Activated CD4-positive, alpha-beta T cell treated with anti-CD3 and anti-CD28 coated beads, Interleukin-2, amount 50 U/mL, for 1 hour (primary cell): ENCODE results near the gene EXOSC7.

Source experiments
- DNase-seq: peaks from one replicate; pipeline ENCODE4 v3.0.0-alpha.2; 2020

Gene EXOSC7

DNA sequence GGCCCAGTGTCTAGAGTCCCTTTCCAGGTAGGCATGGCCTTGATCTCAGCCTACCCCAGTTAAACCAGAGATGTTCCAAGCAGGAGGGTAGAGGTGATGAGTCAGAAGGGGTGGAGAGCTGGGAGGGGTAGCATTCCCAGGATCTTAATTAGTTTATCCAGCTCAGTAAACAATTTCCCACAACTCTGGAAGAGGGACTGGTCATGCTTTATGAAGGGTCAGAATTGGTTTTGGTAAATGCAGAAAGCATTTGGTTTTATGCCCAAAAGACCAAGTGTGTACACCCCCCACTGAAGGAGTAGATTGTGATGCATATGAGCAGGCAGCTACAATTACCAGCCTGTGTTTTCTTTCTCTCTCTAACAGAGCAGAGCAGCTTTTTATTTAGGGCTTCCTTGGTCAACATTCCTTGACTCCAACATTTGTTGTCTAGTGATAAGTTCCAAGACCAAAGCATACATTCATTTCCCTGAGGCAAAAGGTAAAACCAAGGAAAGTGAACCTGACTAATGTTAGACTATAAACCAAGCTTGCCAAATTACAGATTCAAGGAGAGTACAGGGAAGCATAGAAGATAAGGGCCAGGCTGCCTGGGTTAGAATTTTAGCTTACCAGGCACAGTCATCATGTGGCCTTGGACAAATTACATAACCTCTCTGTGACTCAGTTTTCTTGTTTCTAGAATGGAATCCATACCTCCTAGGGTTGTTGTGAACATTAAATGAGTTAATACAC, 17.6 kb downstream of the EXOSC7 start:
- no peak for DNase-seq

DNA sequence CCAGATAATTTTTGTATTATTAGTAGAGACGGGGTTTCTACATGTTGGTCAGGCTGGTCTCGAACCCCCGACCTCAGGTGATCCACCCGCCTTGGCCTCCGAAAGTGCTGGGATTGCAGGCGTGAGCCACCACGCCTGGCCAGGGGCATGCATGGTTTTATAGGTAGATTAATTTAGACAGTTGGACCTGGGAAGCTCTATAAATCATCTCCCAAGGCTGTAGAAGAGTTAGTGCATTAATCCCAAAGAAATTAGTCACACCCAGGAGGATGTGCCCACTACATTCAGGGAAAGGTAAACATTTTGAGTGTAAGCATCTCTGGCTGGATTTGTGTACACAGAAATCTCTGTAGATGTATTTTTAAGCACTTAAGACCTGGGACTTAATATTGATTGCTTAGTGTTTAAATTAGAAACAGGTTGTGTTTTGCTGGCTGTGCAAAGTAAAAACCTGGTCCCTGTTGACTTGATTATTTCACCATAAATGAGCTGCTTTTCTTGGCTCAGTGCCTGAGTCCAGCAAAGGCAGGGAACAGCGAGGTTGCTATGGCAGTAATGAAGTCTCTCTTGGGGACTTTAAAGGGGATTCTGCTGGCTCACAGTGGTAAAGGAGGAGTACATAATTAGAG, 19.2 kb downstream of the EXOSC7 start:
- no peak for DNase-seq

DNA sequence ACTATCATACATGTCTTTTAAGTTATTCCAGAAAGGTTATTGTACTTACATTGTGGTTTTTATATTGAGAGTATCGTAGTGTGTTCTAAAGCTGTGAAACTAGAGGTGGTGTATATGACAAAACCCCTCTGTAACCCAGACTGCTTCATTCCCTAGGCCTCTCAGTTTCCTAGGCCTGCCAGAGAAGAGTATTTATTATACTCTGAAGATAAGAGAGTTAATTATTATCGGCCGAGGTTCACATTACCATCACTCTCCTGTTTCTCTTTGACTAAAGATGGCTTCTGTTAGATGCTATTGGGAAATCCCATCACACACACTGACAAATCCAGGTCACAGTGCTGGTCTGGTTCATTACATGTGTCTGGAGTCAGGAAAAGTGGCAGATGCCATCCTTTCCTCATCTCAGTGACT, 20.5 kb downstream of the EXOSC7 start:
- no peak for DNase-seq

DNA sequence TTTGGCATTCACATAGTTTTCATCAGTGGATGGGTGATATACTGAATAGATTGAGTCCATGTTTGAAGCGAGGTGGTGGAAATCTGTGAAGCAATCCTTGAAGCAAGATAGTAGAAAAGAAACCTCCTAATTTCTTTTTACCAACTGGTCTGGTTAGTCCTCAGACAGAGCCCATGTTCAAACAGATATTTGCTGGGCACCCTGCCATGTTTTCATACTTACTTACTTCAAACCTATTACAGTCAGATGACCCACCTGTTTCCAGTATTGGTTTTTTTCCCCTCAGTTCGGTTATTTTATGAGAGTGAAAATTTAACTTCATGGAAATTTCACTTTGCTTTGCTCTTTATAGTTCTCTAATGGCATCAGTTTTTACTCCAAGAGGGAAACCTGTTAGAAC, 23.7 kb downstream of the EXOSC7 start:
- DNase-seq: no peak

DNA sequence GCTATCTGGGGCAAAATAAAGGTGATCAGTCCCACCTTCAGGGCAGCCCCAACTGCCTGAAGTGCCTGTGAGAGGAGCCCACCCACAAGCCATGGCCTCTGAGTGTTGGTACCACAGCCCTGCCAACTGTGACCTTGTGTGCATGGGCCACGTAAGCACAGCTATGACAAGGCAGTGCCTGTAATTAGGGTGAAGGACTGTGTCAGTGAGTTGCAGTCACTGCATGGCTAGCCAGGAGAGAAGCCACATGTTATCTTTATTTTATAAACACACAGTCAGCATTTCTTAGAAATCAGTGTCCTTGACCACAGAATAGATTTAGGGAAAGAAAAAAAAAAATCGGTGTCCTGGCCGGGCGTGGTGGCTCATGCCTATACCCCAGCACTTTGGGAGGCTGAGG, 24.8 kb downstream of the EXOSC7 start:
- DNase-seq: no peak

DNA sequence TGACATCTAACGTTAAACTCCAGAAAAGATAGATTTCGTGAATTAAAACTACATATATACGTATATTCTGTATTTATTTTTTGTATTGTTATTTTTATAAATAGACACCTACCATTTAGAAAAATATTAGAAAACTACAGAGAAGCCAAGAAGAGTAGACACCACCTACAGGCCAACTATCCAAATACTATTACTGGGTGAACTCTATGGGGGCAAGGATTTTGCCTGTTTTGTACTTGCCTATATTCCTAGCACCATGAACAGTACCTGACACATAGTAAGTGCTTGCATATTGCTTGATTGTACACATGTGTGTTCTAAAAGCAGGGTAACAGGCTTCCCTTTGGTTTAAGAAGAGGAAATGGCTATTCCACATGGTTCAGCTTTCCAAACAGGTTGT, 25.7 kb downstream of the EXOSC7 start:
- no peak for DNase-seq

DNA sequence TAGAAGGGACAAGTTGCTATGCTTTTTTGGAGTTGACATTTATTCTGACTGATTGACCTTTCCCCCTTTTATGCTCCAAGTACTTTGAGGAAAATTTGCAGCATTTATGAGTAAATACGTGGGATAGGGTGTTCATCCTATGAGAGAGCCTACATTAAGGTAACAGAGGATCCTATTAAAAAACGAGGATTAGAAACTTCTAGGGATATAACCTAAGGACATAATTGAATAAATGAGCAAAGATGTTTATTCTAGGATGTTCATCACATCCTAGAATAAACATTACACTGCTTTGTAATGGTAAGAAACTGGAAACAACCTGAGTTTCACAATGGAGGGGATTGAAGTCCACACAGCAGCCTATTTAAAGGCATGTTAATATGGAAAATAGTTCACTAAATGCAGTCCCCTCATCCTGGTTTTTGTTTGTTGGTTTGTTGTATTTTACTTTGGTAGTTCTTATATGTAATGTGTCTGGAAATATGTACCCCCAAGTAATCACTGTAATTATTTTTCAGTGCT, 26.2 kb downstream of the EXOSC7 start:
- DNase-seq: no peak

DNA sequence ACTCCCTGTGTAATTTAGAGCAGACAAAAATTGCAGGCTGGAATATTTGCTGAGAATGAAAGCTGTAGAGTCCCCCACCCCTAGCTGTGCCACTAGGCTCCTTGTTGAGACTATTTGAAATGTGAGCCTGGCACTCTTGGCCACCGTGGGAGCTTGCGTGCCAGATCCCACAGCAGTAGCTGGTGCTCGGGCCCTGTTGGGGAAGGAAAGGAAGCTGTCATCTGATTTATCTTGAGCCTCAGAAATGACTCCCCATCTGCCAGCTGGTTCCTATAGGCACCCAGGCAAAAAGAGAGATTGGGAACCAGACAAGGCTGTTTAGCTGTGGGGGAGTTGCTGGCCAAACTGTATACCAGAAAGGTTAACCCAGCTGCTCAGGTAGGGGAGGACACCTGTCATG, 26.7 kb downstream of the EXOSC7 start:
- DNase-seq: no peak

DNA sequence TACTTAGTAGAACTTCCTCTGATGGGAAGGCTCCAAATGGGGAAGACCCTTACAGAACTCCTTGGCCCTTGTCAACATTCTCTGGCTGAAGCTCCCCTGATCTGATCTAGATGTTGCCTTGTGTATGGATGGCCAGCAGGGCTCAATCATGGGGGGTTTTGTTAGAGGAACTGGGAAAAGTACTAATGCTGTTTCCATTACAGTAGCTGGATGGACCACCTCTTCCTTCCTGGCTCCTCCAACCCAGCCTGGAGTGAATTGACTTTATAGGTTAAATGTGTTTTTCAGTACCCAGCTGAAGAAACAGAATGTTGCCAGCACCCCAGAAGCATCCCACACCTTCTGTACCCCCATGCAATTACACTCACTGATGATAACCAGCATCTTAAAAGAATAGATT, 27.4 kb downstream of the EXOSC7 start:
- no peak for DNase-seq

DNA sequence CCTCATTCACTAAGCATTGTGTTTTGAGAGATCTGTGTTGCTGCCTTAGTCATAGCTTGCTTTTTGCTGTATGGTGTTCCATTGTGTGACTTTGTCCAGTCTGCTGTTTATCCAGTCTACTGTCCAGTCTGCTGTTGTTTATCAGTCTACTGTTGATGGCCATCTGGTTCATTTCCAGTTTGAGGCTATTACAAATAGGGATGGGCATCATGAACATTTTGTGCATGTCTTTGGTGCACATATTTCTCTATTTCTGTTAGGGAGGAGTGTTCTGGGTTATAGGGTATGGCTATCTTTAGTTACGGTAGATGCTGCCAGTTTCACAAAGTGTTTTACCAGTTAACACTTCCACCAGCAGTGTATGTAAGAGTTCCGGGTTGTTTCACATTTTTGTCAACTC, 27.8 kb downstream of the EXOSC7 start:
- DNase-seq: no peak

DNA sequence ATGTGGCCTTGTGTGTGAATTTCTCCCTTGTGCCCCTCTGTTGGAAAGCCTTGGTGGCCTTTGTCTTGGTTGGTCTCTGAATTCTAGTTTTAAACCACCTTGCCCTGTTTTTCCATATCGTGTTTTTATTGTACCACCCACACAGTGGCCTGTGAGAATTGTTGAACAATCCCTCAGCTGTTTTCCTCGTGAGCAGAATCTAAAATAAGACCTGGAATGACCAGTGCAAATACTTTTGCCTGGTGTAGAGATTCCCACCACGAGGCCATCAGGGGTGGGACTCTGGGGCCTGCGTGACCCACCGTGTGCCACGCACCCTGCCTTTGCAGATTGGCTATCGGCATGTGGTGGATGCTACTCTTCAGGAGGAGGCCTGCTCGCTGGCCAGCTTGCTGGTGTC, 31.0 kb downstream of the EXOSC7 start:
- no peak for DNase-seq

DNA sequence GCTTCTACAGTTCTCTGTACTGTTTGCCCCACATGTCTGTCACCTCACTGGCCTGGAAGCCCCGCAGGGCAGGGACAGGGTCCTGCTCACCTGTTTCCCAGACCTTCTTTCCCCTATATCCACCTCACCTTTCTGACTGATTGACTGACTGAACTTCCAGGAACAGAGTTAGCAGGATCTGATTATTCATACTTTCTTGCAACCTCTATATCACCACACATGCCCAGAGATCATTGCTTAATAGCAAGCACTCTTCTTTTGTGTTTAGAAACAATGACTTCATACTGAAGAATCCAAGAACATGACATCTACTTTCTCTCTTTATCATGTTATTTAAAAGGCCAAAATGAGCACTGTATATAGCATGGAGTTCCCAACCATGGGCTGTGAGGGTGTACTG, 32.1 kb downstream of the EXOSC7 start:
- no peak for DNase-seq

DNA sequence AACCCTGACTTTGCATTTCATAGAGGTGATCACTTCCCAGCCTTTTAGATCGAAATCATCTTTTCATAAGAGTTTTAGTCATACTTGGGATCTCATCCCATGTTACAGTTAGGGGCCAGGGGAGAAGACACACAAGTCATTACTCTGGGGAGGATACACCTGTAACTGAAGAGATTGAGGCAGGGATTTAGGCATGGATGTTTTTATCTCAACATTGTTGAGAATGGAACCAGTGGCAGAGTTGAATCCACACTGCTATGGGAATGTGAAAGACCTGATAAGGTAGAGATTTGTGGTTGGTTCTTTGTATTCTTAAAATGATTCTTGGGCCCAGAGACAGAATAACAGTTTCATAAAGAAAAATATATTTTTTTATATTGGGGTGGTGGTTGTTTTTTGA, 33.8 kb downstream of the EXOSC7 start:
- DNase-seq: no peak

DNA sequence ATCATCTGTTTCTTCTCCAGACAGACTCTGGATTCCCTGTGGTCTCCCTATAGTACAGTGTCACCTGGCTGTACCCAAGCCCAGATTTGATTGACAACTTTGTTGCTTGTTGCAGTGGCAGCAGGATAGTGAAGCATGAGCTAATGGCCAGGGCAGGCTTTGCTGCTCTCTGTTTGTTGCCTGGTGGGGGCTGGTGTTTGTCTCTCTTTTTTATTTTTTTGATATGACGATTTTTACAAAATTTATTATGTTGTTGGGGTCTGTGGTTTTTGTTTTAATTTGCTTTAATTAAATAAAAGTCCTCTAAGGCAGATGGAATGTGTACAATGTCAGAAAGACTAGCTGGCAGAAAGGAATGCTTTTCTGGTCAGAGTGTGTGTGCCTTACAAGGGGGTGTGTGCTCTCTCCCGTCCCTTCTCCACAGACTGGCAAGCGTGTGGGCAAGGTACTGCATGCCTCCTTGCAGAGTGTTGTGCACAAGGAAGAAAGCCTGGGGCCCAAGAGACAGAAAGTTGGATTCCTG, 34.8 kb downstream of the EXOSC7 start:
- DNase-seq: no peak

DNA sequence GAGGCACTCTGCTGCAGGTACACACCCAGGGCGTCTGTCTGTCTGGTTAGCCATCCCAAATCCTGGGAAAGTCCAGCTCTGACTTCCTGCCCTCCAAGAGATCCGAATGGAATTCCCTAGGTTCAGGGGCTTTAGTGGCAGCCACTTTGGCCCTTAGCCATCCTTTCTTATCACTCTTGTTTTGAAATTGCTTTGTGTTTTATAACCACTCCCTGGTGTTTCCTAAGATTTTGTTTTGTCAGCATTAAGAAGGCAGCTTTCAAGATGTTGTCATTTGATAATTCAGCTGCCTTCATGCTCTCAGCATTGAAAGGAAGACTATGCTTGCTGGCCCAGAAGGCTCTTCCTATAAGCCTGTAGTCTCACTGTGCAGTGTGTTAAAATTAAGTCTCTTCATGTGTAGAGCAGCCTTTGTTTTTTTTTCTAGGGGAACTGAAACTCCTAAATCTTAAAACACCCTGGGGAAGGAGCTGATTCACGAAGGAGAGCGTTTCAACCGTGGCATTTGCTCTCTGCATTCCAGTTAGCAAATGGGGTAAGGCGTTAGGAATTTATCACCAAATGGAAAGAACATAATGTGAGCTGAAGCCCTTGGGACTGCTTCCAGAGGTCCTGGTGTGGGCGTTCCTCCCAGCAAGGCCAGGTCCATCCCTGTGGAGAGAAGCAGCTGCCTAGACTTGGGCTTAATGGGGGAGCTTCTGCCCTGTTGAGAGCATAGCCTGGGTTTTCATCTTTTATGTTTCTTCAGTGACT, 35.9 kb downstream of the EXOSC7 start:
- no peak for DNase-seq

DNA sequence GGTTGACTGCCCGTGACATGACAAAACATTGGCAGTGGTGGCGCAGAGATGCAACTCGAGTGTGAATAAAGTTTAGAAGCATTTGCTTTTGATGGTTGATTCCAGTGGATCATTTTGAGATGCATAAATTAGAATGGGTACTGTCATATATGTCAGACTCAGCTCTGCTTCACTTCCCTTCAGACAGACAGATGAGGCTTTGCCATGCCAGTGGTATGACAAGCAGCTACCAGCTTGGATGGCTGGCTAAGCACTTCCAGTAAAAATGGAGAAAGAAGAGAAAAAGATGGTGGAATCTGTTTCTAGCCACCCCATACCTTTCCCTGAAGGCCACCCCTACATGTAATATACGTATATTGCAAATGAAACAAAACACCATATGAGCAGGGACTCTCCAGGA, 36.5 kb downstream of the EXOSC7 start:
- no peak for DNase-seq

DNA sequence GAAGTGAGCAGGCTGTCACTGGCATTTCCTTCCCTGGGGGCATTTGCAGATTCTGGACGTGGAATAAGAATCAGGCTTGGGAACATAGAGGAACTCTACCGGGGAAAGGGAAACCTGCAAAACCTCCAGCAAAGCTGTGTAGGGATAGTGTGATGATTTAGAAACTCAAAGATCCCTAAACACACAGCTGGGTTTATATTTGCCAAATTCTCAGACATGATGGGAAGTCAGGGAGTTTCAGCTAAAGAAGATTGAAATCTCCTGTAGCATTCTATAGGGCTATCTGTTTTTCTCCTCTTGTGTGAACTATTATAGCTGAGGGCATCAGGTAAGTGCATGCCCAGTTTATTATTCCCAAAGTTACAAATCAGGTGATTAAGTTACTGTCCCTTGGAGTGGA, 40.9 kb downstream of the EXOSC7 start:
- DNase-seq: no peak

DNA sequence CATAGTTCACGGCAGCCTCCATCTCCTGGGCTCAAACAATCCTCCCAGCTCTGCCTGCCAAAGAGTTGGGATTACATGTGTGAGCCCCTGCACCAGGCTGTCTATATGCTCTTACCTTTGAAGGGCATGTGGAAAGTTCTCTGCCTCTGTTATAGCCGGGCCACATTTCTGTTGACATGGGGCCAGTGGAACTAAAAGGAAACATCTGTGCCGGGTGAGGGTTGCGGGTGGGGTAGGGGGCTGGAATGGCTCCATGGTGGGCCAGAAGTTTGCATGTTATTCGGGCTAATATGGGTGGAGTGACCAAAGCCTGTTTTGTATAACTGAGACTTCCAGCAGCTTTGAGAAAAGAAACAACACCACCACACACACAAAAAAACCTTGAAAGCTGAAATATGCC, 41.8 kb downstream of the EXOSC7 start:
- DNase-seq: no peak

DNA sequence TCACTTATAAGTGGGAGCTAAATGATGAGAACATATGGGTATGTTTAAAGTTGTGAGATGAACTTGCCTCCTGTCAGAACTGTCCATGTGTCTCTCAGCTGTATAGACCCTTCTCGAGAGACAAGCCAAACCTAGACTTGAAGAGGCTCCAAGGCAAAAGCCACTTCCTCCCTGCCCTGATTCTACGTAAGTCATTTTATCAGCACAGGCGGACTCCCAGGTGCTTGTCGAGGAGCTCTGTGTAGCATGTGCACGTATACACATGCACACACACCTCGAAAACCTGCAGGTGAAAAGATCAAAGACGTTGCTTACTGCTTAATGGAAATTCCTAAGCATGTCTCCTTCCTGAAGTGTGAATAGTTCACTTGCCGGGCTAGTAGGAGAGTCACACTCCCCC, 44.5 kb downstream of the EXOSC7 start:
- DNase-seq: peak; percentile 19

DNA sequence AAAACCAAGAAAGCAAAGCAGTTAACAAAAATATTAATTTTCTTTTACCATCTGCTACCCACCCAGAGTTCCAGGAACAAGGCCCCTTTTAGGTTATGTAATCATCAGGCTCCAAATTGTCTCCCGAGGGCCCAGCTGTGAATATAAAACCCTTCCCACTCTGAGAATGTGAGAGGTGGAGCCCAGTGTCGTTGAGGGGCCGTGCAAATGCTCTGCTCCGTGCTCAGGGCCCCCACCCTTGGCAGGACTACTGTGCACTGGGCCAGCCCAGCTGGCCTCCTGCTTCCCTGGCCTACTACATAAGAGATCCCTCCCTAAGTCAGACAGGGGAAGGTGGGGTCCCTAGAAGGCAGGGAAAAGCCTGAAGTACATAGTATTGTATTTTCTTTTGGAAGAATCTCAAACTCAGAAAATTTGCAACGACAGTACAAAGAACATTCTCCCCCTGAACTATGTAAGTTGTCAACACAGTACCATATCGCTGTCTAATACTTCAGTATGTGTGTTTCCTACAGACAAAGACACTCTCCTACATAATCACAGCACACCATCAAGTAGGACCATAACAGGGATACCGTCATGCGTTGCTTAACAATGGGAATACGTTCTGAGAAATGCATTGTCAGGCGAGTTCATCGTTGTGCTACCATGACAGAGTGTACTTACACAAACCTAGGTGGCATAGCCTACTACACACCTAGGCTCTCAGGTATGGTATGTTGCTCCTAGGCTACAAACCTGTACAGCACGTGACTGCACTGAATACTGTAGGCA, 45.7 kb downstream of the EXOSC7 start:
- DNase-seq: no peak

DNA sequence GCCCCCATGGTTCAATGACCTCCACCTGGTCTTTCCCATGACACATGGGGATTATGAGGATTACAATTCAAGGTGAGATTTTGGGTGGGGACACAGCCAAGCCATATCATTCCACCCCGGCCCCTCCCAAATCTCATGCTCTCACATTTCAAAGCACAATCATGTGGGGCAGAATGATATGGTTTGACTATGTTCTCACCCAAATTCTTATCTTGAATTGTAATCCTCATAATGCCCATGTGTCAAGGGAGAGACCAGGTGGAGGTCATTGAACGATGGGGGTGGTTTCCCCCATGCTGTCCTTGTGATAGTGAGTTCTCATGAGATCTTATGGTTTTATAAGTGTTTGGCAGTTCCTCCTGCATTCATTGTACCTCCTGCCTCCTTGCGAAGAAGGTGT, 47.6 kb downstream of the EXOSC7 start:
- no peak for DNase-seq

DNA sequence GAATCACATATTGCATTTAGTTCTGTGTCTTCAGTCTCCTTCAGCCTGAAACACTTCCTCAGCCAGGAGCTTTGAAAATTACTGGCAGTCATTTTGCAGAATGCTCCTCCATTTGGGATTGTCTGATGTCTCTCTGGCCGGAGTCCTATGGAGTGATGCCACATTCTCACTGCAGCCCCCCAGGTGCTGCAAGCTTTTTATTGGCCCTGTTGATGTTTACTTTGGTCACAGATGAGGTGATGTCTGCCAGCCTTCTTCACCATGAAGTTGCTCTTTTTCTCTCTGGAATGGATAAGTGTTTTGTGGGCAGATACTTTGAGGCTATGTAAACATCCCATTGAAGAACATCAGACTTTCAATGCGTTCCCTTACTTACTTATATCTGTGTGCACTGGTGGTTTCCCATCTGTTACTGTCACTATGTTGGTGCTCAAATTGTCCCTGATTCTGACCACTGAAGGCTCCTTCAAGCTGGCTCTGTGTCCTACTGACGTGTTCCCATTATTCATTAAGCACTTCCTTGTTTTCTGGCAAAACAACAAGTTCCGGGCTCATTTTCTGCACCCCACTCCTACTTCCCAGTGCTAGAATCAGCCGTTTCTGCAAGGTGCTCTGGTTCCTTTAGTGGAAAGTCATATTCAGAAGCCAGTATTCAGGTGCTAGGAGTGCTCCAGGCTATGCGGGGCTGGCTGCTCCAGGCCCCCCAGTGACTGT, 48.7 kb downstream of the EXOSC7 start:
- no peak for DNase-seq
